ENCODE measurements around the gene ISG20.

The ISG20 gene

DNA sequence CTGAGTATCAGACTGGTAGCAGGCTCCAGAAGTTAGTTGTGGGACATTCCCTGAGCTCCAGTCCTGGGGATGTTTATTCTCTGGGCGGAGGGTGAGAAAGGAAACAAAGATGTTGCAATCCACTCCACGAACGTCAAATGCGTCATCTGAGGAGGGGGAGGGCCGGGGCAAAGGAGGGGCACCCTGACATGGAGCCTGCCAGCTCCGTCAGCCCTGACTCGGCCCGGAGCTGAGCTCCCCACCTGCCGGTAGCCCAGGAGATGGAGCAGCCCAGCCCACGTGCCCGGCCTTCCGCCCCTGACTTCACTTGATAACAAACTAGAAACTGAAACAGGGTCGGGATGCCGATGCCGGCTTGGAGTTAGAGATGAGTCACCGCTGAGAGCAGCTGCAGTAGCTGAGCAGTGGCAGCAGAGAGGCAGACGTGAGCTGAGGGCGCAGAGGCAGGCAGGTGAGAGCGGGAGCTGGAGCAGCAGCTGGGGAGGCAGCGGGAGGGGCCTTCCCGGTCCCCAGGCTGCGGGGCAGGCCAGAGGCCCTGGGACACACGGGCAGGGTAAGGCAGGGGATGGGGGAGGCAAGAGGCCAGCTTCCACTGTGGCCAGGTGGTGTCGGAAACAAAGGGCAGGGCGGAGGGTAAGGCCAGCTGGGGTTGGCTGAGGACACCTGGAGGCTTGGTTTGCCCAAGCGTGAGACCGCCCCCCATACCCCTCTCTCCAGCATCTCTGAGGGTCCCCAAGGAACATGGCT lies at the start of gene ISG20:
ISG20 (plus strand) TSS at position 391 of the 747 bp plus-strand sequence; CDS start at position 742, 351 bp downstream.
- peak; percentile 83 to 94 for DNase-seq (ENCODE audit: low read depth in 2 of 2, low spot score in 1 of 2)

GRCh38 chr15:88590759-88591158 lies 48.1 kb upstream of the ISG20 start:
- DNase-seq (ENCODE audit: low read depth in 2 of 2, low spot score in 1 of 2), result no peak

GRCh38 chr15:88591384-88591783 lies 47.4 kb upstream of the ISG20 start:
- no peak for DNase-seq (ENCODE audit: low read depth in 2 of 2, low spot score in 1 of 2)

DNA sequence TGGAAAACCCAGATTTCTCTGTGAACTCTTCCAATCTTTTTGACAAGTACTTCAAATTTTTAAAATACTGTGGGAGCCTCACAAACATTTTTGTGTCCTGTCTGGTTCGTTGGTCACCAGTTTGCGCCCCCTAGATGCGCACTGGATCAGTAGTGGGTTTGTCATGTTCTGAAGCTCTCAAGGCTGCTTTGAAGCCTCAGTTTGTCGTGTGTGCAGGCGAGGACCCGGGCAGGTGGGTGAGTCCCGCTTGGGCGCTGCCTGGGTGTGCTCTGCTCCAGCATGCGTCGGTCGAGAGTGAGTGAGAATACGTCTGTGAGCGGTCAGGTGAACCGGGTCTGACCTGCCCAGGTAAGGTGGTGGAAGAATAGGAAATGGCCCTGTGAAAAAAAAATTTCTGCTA lies 34.9 kb upstream of the ISG20 start:
- no peak for DNase-seq (ENCODE audit: low read depth in 2 of 2, low spot score in 1 of 2)

DNA sequence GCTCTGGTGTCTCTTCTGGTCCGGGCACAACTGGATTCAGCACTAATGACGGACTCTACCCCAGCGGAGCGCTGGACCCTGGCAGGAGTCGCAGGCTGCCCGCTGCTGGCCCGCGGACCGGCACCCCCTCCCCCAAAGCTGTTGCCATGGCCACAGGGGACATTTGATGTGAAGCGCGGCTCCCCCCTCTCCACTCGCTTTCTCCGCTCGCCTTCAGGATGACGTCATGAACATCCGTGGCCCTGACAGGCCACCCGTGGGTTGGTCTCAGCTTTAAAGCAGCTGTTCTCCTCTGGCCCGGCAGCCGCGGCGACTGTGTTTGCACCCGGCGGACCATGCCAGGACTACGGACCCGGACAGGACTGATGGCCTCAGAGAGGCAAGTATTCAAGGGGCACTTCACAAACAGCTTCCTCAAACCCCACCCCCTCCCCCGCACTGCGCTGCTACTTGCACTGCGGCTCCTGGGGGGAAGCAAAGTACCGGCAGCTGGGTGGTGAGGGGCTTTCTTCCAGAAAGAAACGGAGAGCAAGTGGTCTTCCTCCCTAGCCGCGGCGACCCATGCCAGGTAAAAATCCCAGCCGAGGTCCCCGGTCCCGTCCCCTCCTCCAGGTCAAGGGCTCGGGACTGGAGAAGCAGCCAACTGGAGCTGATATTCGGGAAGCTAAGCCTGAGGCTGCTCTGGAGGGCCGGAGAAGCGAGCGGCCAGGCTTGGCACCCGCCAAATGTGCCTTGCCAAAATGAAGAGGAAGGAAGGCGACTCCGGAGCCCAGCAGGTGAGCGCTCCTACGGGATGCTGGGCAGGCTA lies 34.2 kb upstream of the ISG20 start:
- DNase-seq (ENCODE audit: low read depth in 2 of 2, low spot score in 1 of 2), result no peak

DNA sequence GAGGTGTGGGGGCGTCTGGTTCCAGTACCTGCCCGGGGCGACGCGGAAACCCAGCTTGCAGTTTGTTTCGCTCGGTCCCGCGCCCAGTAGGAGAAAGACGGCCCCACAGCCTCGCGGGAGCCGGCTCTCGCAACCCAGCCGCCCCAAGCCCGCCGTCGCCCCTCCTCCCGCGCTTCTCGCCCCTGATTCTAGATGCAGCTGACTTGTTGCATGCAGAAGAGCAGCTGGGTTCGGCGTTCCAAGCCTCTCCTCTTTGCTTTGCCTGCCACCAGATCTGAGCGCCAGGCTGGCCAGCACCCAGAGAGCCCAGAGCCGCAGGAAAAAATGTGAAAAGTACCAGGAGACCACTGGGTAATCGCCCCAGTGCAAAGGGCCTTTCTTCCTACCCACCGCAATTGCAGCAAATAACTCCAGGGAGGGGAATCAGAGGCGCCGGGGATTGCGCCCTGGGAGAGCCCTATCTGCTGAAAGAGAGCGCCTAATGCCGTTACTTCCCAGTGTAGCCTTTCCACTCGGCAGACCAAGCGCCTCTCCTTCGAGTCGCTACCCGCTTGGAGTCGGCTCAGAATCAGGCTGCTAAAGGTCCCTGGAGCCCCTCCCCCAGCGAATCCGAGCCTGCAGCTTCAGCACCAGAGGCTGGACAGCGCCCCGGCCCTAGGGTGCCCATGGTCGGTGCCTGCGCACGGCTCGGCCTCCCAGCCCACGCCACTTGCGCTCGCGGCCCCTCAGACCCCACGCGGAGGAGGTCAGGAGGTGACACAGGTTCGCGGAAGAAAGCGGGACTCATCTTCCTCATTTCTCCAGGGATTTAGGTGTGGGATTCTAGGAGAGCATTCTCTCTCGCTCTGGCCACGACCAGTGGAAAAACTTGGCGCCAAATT lies 33.4 kb upstream of the ISG20 start:
- no peak for DNase-seq (ENCODE audit: low read depth in 2 of 2, low spot score in 1 of 2)

- DNase-seq (ENCODE audit: low read depth in 2 of 2, low spot score in 1 of 2), result no peak
These were observed 32.6 kb upstream of the ISG20 start for GRCh38 chr15:88606070-88606794.

- DNase-seq (ENCODE audit: low read depth in 2 of 2, low spot score in 1 of 2), result no peak
These were observed 30.9 kb upstream of the ISG20 start for GRCh38 chr15:88607951-88608350.

- no peak for DNase-seq (ENCODE audit: low read depth in 2 of 2, low spot score in 1 of 2)
These were observed 30.1 kb upstream of the ISG20 start for GRCh38 chr15:88608607-88609181.

DNA sequence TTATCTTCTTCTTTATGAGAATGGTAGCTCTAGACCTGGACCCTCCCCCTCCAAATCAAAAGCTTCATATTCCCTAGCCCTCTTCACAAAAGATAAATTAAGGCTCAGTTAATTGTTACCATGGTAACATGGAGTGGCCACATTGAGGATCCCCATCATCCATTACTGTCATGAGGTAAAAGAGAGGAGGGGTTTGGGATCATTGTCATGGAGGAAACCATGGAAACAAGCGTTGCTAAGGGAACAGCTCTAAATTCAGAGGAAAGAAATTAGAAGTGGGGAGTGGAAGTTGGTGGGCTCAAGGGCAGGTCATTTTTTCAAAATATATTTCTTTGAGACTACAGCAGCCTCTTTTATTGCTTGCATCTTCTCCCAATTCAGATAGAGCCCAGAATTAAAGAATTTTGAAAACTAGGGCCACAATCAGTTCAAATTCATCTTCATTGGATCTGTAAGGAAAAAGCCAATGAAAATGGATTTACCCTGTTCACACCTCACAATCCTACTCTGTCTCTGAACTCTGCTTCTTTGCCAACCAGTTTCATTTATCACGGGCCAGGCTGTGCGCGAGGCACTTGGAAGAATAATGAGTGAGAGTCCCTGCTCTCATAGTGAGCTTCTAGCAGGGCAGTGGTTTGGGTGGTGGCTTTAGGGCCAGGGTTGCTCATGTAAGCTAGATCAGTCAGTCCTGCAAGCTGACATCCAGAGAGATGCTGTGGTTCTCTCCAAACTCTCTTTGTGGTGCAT lies 29.3 kb upstream of the ISG20 start:
- no peak for DNase-seq (ENCODE audit: low read depth in 2 of 2, low spot score in 1 of 2)

DNA sequence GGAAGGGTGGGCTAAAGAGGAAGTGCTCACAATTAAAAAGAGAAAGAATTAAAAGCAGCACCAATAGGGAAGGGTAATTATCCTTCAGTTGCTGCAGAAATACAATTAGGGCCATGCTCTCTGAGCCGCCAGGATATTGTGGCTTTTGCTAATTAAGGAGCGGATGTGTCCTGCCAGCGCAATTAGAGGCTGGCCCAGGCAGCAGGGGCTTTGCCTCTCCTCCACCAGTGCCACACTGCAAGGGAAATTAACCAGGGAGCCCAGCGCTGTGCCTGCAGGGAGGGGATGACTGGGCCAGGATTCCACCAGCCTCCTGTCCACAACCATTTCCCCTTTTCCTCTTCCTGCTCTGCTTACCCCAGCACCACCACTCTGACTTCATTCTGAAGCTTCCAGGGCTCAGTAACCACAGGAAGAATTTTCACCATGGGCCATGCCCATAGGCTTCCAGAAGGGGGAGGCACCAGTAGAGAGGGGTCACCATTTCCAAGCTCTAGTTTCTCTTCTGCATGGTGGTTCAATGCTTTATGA lies 28.1 kb upstream of the ISG20 start:
- no peak for DNase-seq (ENCODE audit: low read depth in 2 of 2, low spot score in 1 of 2)

DNA sequence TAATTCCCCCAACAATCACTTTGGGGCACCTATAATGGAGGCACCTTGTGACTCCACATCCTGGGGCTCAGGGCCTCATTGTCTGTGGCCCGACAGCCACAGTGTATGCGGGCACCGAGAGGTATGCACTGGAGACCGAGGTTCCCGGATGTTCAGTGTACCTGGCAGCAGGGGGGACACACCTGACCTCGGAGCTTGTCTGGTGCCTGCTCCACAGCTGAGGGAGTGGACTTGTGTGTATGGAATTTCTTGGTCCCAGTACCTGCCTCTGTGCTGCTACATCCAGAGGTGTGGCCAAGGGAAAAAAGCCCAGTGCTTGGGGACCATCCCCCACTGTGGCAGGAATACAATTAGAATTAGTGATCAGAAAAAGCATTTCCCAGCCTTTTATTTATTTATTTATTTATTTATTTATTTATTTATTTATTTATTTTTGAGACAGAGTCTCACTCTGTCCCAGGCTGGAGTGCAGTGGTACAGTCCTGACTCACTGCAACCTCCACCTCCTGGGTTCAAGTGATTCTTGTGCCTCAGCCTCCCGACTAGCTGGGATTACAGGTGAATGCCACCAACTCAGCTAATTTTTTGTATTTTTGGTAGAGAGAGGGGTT lies 26.5 kb upstream of the ISG20 start:
- DNase-seq (ENCODE audit: low read depth in 2 of 2, low spot score in 1 of 2), result no peak

DNA sequence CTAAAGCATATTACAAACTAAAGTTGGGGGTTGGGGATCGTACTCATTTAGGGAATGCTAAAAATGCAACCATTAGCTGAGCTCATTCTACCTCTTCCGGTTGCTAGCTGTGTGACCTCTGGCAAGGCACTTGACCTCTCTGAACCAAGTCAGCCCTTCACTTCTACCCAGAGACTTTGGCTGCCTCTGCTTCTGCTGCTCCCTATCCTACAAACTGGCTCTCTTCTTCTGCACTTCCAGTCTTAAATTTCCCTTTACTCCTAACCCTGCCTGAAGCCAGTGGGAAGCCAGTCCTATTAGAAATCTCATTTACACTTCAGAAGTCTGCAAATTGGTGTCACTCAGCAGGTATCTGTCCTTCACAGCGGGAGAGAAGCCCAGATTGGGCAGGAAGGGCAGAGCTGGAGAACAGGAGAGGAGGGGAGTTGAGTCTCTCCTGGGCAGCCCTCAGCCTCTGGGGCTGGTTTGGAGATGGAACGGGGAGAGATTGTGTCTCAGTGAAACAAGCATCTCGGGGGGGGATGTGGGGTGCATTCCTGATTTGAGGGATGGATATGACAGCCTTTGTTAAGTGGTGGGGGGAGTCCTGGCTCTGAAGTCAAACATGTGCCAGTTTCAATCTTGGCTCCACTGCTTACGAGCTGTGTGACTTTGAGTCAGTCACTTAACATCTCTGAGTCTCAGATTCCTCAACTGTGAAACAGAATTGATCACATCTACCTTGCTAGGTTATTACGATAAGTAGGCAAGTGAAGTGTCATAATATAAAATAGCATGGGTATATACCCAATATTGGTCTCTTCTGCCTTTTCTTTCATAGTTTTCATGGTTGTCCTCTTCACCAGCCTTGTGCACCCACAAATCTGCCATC lies 25.5 kb upstream of the ISG20 start:
- no peak for DNase-seq (ENCODE audit: low read depth in 2 of 2, low spot score in 1 of 2)

- no peak for DNase-seq (ENCODE audit: low read depth in 2 of 2, low spot score in 1 of 2)
These were observed 23.3 kb upstream of the ISG20 start for GRCh38 chr15:88615303-88616107.

DNA sequence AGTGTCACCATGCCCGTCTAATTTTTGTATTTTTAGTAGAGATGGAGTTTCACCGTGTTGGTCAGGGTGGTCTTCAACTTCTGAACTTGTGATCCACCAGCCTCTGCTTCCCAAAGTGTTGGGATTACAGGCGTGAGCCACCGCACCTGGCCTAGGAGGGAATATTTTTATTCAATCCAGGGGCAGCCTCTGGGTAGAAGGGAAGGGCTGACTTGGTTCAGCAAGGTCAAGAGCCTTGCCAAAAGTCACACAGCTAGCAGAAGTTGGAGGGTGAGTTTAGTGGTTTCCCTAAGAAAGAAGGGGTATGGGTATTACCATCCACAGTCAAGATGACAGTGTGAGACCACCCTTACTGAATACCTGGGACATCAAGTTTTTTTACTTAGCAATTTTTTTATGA lies 22.6 kb upstream of the ISG20 start:
- DNase-seq (ENCODE audit: low read depth in 2 of 2, low spot score in 1 of 2), result no peak

- no peak for DNase-seq (ENCODE audit: low read depth in 2 of 2, low spot score in 1 of 2)
These were observed 21.6 kb upstream of the ISG20 start for GRCh38 chr15:88617031-88617722.

- DNase-seq (ENCODE audit: low read depth in 2 of 2, low spot score in 1 of 2), result no peak
These were observed 21.0 kb upstream of the ISG20 start for GRCh38 chr15:88617790-88618189.

Measured in stimulated activated CD8-positive, alpha-beta memory T cell treated with anti-CD3 and anti-CD28 coated beads, Interleukin-4, amount 100 ng/mL, for 1 hour (primary cell).